Parathyroid adenoma (tissue), 2 donors: ENCODE data around the gene ALG5.
A peak's percentile ranks its signal among the peaks of the same experiment; 100 is the strongest.

Experiments used
- H2AFZ ChIP-seq: fragments of 300-600 bp; sonication (generic); one replicate; pipeline ENCODE4 v1.7.0; 2017; ENCODE audit warnings: antibody characterized with exemption, mild to moderate bottlenecking
- H3K27ac ChIP-seq: fragments of 300-600 bp; sonication (generic); one replicate; pipeline ENCODE4 v1.7.0; 2017
- H3K27me3 ChIP-seq: fragments of 300-600 bp; sonication (generic); one replicate; pipeline ENCODE4 v1.7.0; 2017; ENCODE audit warnings: low read length; ENCODE audit not compliant: control insufficient read depth, insufficient read depth
- H3K36me3 ChIP-seq: fragments of 300-600 bp; sonication (generic); one replicate; pipeline ENCODE4 v1.7.0; 2017; ENCODE audit warnings: low read length; ENCODE audit not compliant: control insufficient read depth, insufficient read depth
- H3K4me1 ChIP-seq: fragments of 300-600 bp; sonication (generic); one replicate; pipeline ENCODE4 v1.7.0; 2017; ENCODE audit warnings: control low read depth
- H3K4me2 ChIP-seq: fragments of 300-600 bp; sonication (generic); one replicate; pipeline ENCODE4 v1.7.0; 2017; ENCODE audit warnings: low read length
- H3K4me3 ChIP-seq: fragments of 300-600 bp; sonication (generic); one replicate; pipeline ENCODE4 v1.7.0; 2017; ENCODE audit warnings: low read depth, low read length
- H3K79me2 ChIP-seq: fragments of 300-600 bp; sonication (generic); one replicate; pipeline ENCODE4 v1.7.0; 2017; ENCODE audit warnings: control low read depth
- H3K9ac ChIP-seq: fragments of 300-600 bp; sonication (generic); one replicate; pipeline ENCODE4 v1.7.0; 2017; ENCODE audit warnings: mild to moderate bottlenecking
- H3K9me3 ChIP-seq: fragments of 300-600 bp; sonication (generic); one replicate; pipeline ENCODE4 v1.7.0; 2017; ENCODE audit warnings: low read length; ENCODE audit not compliant: control insufficient read depth
- CTCF ChIP-seq: fragments of 300-600 bp; sonication (generic); IDR thresholded peaks from one replicate; pipeline ENCODE4 v1.7.0; 2017; ENCODE audit warnings: antibody characterized with exemption, mild to moderate bottlenecking
- donor health status: primary hyperparathyroidism.

ALG5 gene

GRCh38 chr13:36924001-36924400 lies 75.1 kb downstream of the ALG5 start:
- Histone ChIP-seq H3K36me3 (no peaks in the 10 kb centered on the region), H3K27ac (no peak overlapping the region), H3K4me1 (no peaks in the 10 kb centered on the region), H3K4me2 (no peak overlapping the region), H3K4me3 (no peak overlapping the region), H3K79me2 (no peaks in the 10 kb centered on the region), H3K9me3 (no peaks in the 10 kb centered on the region), H2AFZ (no peak overlapping the region), H3K27me3 (no peaks in the 10 kb centered on the region), H3K9ac (no peak overlapping the region)
- no peak for TF ChIP-seq CTCF

GRCh38 chr13:36921631-36922301 lies 77.4 kb downstream of the ALG5 start:
- no peaks in the 10 kb centered on the region for H3K79me2 ChIP-seq
- H3K27me3 ChIP-seq: no peaks in the 10 kb centered on the region
- no peak overlapping the region for H3K9ac ChIP-seq
- no peaks in the 10 kb centered on the region for H3K9me3 ChIP-seq
- H3K4me1 ChIP-seq: no peaks in the 10 kb centered on the region
- H3K27ac ChIP-seq: no peak overlapping the region
- H2AFZ ChIP-seq: no peak overlapping the region
- H3K36me3 ChIP-seq: no peaks in the 10 kb centered on the region
- no peak overlapping the region for H3K4me2 ChIP-seq
- no peak overlapping the region for H3K4me3 ChIP-seq
- no peak for TF ChIP-seq CTCF

- no peak overlapping the region for H3K27ac ChIP-seq
- H3K79me2 ChIP-seq: no peaks in the 10 kb centered on the region
- H3K36me3 ChIP-seq: no peaks in the 10 kb centered on the region
- TF ChIP-seq CTCF: no peak
- no peaks in the 10 kb centered on the region for H3K4me1 ChIP-seq
- H3K27me3 ChIP-seq: no peaks in the 10 kb centered on the region
- peak overlapping the region; percentile 31 for H3K4me3 ChIP-seq
- peak overlapping the region; percentile 85 for H2AFZ ChIP-seq
- peak overlapping the region; percentile 66 for H3K4me2 ChIP-seq
- no peak overlapping the region for H3K9ac ChIP-seq
- H3K9me3 ChIP-seq: no peaks in the 10 kb centered on the region
These were observed 78.4 kb downstream of the ALG5 start for GRCh38 chr13:36920616-36921185.

GRCh38 chr13:36919833-36920615 lies 79.1 kb downstream of the ALG5 start, which contains the start of gene SMAD9:
TSS of gene SMAD9 (minus strand) at chr13:36920238. CDS start at chr13:36879689, 40,549 bp downstream.
- H3K9me3 ChIP-seq: no peaks in the 10 kb centered on the region
- no peak for TF ChIP-seq CTCF
- no peaks in the 10 kb centered on the region for H3K4me1 ChIP-seq
- H3K4me3 ChIP-seq: peak within 1 kb of the TSS; percentile 57
- no peaks in the 10 kb centered on the region for H3K27me3 ChIP-seq
- peak within 1 kb of the TSS; percentile 93 for H3K4me2 ChIP-seq
- no peaks in the 10 kb centered on the region for H3K79me2 ChIP-seq
- no peak within 1 kb of the TSS for H3K9ac ChIP-seq
- H3K27ac ChIP-seq: peak within 1 kb of the TSS; percentile 32
- peak within 1 kb of the TSS; percentile 85 for H2AFZ ChIP-seq
- H3K36me3 ChIP-seq: no peaks in the 10 kb centered on the region
